GM19438 (cell line): ENCODE measurements around the gene HAUS7.

ENCODE experiments used
- ATAC-seq: cut with Tn5 transposase; IDR thresholded peaks from one replicate; pipeline ENCODE4 v1.9.1; 2021; ENCODE audit warnings: low read depth; ENCODE audit not compliant: unreplicated experiment

HAUS7 gene

GRCh38 chrX:153457827-153458466, 12.4 kb downstream of the HAUS7 start:
- ATAC-seq, result no peak

- no peak for ATAC-seq
Measured at GRCh38 chrX:153457136-153457825, 13.1 kb downstream of the HAUS7 start.

GRCh38 chrX:153456704-153457103, 13.7 kb downstream of the HAUS7 start:
- no peak for ATAC-seq

- no peak for ATAC-seq
Measured at GRCh38 chrX:153456161-153456560, 14.2 kb downstream of the HAUS7 start.

- no peak for ATAC-seq
Measured at GRCh38 chrX:153455571-153455970, 14.8 kb downstream of the HAUS7 start.

GRCh38 chrX:153454901-153455550, 15.3 kb downstream of the HAUS7 start:
- no peak for ATAC-seq

- no peak for ATAC-seq
Measured at GRCh38 chrX:153450949-153451277, 19.5 kb downstream of the HAUS7 start.

- ATAC-seq, result no peak
Measured at GRCh38 chrX:153450114-153450948, 20.0 kb downstream of the HAUS7 start.

- ATAC-seq, result no peak
Measured at GRCh38 chrX:153449368-153450113, 20.8 kb downstream of the HAUS7 start.

- no peak for ATAC-seq
Measured at GRCh38 chrX:153448556-153449367, 21.6 kb downstream of the HAUS7 start.

GRCh38 chrX:153447581-153447960, 22.8 kb downstream of the HAUS7 start:
- no peak for ATAC-seq

GRCh38 chrX:153446950-153447580, 23.3 kb downstream of the HAUS7 start:
- no peak for ATAC-seq

GRCh38 chrX:153446636-153446936, 23.8 kb downstream of the HAUS7 start:
- ATAC-seq, result no peak

GRCh38 chrX:153445856-153446635, 24.3 kb downstream of the HAUS7 start, which contains the start of gene TREX2:
TREX2 (minus strand) TSS chrX:153446056; CDS start chrX:153445430, 626 bp downstream.
- no peak for ATAC-seq

GRCh38 chrX:153445106-153445855, 25.1 kb downstream of the HAUS7 start:
- no peak for ATAC-seq

- no peak for ATAC-seq
Measured at GRCh38 chrX:153444333-153445011, 25.9 kb downstream of the HAUS7 start.
